HG02678 (cell line): ENCODE results near the gene SSX7.
"Not testable (repeated sequence)": the region's sequence is repeated elsewhere in the genome, so short reads cannot be mapped to it uniquely, and the experiment has no call there.

Experiments
- ATAC-seq: cut with Tn5 transposase; IDR thresholded peaks from one replicate; pipeline ENCODE4 v1.9.1; 2021; ENCODE audit warnings: mild to moderate bottlenecking, moderate library complexity; ENCODE audit not compliant: unreplicated experiment

SSX7 gene

GRCh38 chrX:52654800-52655199, at the start of gene SSX7:
SSX7 (minus strand) TSS chrX:52654900; CDS start chrX:52653472, 1,428 bp downstream.
- ATAC-seq: not testable (repeated sequence)

GRCh38 chrX:52692034-52692433, 37.3 kb upstream of the SSX7 start:
- not testable (repeated sequence) for ATAC-seq

GRCh38 chrX:52662218-52662617, 7.5 kb upstream of the SSX7 start:
- ATAC-seq: not testable (repeated sequence)

- ATAC-seq: not testable (repeated sequence)
Observed at GRCh38 chrX:52655475-52655874, 775 bp upstream of the SSX7 start.

- not testable (repeated sequence) for ATAC-seq
Observed at GRCh38 chrX:52650676-52651075, 4.0 kb downstream of the SSX7 start.

- not testable (repeated sequence) for ATAC-seq
Observed at GRCh38 chrX:52648956-52649355, 5.7 kb downstream of the SSX7 start.

- ATAC-seq: not testable (repeated sequence)
Observed at GRCh38 chrX:52628483-52628882, 26.2 kb downstream of the SSX7 start.

GRCh38 chrX:52620661-52621060, 34.0 kb downstream of the SSX7 start:
- not testable (repeated sequence) for ATAC-seq

- no peak for ATAC-seq
Observed at GRCh38 chrX:52608961-52609360, 45.7 kb downstream of the SSX7 start.

- not testable (repeated sequence) for ATAC-seq
Observed at GRCh38 chrX:52603151-52603550, 51.5 kb downstream of the SSX7 start.

GRCh38 chrX:52598886-52599285, 55.8 kb downstream of the SSX7 start:
- ATAC-seq: no peak

GRCh38 chrX:52594658-52595057, 60.0 kb downstream of the SSX7 start:
- no peak for ATAC-seq
